ENCODE measurements around the gene PRDM1. TPM values are rescaled to one million over a fixed set of nuclear protein-coding genes. Genes with fewer than 3 reads are reported as not detected.

PRDM1 gene
- total RNA-seq, 4 donors from 2014 or later = 7.0 to 20.8 (median 10.3) TPM

GRCh38 chr6:106094261-106094963, 8.3 kb downstream of the PRDM1 start:
- no peak for TF ChIP-seq CTCF (IDR thresholded peaks at IDR 0.05)
- no peak for ATAC-seq (ENCODE audit: low FRiP score)
- no peak for DNase-seq (ENCODE audit: low spot score)

GRCh38 chr6:106094964-106095335, 8.8 kb downstream of the PRDM1 start:
- DNase-seq (ENCODE audit: low spot score) (no peak), ATAC-seq (ENCODE audit: low FRiP score) (no peak)
- TF ChIP-seq CTCF (IDR thresholded peaks at IDR 0.05) = no peak

GRCh38 chr6:106097411-106098231, 11.5 kb downstream of the PRDM1 start:
- ATAC-seq (ENCODE audit: low FRiP score) (peak; percentile 28), DNase-seq (ENCODE audit: low spot score) (no peak)
- TF ChIP-seq CTCF (IDR thresholded peaks at IDR 0.05) = no peak

DNA sequence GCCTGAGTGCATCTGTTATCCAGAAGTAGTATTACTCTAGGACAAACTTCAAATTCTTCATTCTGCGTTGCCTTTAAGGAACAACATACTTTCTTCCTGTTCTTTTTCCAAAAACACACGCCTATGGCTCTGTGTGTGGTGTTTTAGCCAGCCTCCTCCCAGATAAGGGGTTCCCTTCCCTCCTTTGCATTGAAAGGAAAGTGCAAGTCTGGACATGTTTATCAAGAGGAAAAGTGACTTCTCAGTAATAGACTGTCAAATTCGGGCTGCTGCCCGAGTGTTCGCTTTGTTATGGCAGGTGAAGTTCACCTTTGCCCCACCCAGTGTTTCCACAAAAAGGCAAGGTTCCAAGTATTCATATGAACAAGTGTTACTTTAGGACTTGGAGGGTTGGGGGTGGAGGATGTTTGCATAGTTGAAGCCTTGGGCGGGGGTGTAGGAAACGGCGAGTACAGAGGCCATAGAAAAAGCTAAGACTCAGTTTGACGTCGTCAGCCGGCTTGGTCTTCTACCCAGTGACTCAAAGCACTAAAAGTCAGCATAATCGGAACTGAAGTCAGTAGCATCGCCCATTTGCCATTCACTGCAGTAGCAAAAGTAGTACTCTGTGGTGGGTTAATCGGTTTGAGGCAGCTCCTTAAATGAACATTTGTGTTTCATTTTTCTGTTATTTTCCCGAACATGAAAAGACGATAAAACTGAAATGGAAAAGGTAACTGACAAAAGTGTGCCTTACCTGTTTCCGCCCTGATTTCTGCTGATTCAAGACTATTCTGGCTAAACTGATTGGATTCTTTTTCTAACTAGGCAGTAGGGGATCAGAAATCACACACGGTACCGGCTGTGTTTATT, 12.5 kb downstream of the PRDM1 start:
- no peak for TF ChIP-seq CTCF (IDR thresholded peaks at IDR 0.05)
- peak; percentile 51 for ATAC-seq (ENCODE audit: low FRiP score)
- DNase-seq (ENCODE audit: low spot score) = no peak

DNA sequence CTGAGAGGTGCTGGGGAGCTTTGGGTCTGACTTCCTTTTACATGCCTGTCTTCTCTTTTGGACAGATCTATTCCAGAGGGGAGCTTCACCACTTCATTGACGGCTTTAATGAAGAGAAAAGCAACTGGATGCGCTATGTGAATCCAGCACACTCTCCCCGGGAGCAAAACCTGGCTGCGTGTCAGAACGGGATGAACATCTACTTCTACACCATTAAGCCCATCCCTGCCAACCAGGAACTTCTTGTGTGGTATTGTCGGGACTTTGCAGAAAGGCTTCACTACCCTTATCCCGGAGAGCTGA, 13.1 kb downstream of the PRDM1 start:
- ATAC-seq (ENCODE audit: low FRiP score) = no peak
- DNase-seq (ENCODE audit: low spot score) = no peak
- no peak for TF ChIP-seq CTCF (IDR thresholded peaks at IDR 0.05)

GRCh38 chr6:106100755-106101154, 14.6 kb downstream of the PRDM1 start:
- no peak for DNase-seq (ENCODE audit: low spot score)
- no peak for ATAC-seq (ENCODE audit: low FRiP score)
- no peak for TF ChIP-seq CTCF (IDR thresholded peaks at IDR 0.05)
